Measurements from ENCODE around the gene RIT2.

The RIT2 gene

DNA sequence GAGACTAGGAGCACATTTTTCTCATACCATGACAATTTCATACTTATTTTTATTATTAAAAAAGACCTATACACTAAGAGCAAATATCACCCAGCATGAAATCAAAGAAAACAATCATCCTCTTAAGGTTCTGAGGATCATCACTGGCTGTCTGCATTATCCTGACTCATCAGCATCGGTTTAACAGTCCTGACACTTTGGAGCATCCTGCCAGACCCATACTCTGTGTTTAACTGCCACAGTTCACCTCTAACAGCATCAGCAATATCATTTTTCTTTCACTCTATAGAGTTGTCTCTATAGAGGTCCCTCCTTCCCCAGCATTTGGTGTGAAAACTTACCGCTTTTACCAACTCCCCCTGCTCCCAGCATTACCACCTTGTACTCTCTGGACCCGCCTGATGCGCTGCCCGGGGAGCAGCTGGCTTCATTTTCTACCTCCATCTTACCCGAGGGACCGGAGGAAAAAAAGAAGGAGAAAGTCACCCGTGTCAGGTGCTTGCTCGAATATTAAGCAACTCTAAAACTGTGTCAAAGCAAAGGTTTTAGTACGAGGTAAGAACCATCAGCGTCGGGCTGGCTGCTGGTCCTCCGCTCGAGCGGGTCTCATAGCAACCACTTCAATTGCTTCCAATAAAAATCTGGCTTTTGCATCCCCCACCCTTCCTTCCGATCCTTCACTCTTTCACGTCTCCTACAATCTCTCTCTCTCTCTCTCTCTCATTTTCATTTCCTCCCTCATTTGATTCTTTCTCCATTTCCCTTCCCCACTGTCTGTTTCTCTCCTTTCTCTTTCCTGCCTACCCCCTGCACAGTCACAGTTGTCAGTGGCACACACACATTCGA, at the start of gene RIT2:
RIT2 (minus strand) TSS at position 610 of the 846 bp plus-strand sequence.
- Mint-ChIP-seq H3K27ac (no peak within 1 kb of the TSS), H3K4me3 (no peak within 1 kb of the TSS), H3K27me3 (no peaks in the 10 kb centered on the region), H3K36me3 (ENCODE audit: low read depth) (no peaks in the 10 kb centered on the region), H3K9me3 (peaks cover 5% of the 10 kb centered on the region), H3K4me1 (ENCODE audit: low read depth) (no peaks in the 10 kb centered on the region)

DNA sequence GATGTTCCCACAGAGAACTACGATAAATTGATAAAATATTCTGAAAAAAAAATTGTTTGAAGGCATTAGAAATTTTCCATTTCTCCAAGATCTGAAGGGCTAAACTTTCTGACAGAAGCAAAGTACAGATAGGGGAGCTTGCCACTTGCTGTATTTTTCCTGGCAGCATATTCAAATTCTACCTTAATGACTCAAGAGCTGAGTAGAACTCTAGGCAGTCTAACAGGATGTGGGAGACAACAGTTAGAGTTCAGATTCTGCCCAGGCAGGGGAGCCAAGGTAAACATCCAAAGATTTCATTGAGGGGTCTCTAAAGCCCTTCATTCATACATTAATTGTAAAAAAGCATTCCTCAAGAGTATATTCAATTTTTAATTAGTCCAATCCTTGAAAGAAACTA, 46.0 kb upstream of the RIT2 start:
- Mint-ChIP-seq H3K9me3 (peaks cover 3% of the 10 kb centered on the region), H3K4me3 (no peak overlapping the region), H3K4me1 (ENCODE audit: low read depth) (no peaks in the 10 kb centered on the region), H3K27ac (no peak overlapping the region), H3K27me3 (no peaks in the 10 kb centered on the region), H3K36me3 (ENCODE audit: low read depth) (no peaks in the 10 kb centered on the region)

DNA sequence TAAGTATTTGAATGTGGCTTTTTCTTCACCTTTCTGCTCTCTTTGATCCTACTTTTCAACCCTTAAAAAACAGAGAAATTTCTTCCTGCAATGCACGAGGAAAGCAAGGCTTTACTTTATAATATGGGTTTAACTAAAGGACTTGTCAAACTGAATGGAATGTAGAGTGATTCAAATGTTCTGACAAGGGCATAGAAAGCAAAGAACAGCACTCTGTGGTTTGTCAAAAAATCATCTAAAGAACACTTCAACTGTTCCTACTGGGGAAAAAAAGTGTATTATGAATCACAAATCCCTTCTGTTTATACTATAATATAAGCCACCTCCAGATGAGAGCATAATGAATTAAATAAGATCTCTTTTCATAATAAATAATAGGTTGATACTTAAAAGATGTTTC, 45.0 kb upstream of the RIT2 start:
- Mint-ChIP-seq H3K4me1 (ENCODE audit: low read depth) (no peaks in the 10 kb centered on the region), H3K9me3 (peaks cover 3% of the 10 kb centered on the region), H3K36me3 (ENCODE audit: low read depth) (no peaks in the 10 kb centered on the region), H3K27ac (no peak overlapping the region), H3K27me3 (no peaks in the 10 kb centered on the region), H3K4me3 (no peak overlapping the region)

DNA sequence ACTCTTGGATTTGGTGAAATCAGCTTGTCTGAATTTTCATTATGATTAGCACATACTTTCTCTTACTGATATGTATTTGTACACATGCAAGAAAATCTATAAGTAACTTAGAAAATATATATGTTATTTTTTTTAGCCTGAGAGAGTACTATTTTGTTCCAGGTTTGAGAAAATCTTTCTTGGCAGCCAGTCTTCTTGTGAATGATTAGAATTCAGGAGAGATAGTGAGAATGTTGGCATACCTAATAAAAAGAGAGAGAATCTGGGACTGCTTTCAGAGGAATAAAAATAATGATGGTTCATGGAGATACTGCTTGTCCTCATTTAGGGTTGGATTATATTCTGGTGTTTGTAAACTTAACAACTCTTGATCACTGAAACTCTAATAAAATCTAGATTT, 44.4 kb upstream of the RIT2 start:
- Mint-ChIP-seq H3K9me3 (peaks cover 3% of the 10 kb centered on the region), H3K4me3 (no peak overlapping the region), H3K36me3 (ENCODE audit: low read depth) (no peaks in the 10 kb centered on the region), H3K27ac (no peak overlapping the region), H3K4me1 (ENCODE audit: low read depth) (no peaks in the 10 kb centered on the region), H3K27me3 (no peaks in the 10 kb centered on the region)

DNA sequence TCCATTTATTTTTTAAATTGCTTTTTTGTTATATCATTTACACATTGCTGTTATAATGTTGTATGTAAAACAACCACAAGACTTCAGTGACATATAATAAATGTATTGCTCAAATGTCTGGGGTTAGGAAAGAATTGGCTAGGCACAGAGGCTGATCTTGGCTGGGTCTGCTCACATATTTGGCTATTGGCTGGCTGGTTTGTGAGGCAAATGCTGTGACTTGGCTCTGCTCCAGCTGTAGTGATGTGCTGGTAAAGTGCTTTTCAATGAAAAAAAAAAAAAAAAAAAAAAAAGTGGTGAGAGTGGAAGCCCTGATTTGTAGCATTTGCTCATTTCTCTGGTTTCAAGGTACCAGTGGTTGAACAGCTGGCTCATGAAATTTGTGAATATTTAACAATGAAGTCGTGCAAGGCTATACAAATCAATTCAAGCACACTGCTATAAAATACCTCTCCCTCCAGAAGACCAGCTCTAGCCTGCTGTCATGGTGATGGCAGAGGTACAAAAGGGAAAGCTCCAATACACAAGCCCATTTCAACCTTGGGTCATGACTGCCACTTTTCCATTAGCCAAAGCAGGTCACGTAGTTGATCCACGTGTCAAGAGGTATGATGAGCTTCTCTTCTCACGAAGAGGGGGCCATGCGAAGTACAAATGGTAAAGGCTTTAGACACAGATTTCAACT, 43.7 kb upstream of the RIT2 start:
- no peaks in the 10 kb centered on the region for H3K36me3 Mint-ChIP-seq (ENCODE audit: low read depth)
- H3K27me3 Mint-ChIP-seq: no peaks in the 10 kb centered on the region
- no peak overlapping the region for H3K27ac Mint-ChIP-seq
- no peaks in the 10 kb centered on the region for H3K4me1 Mint-ChIP-seq (ENCODE audit: low read depth)
- H3K4me3 Mint-ChIP-seq: no peak overlapping the region
- peaks cover 3% of the 10 kb centered on the region for H3K9me3 Mint-ChIP-seq

DNA sequence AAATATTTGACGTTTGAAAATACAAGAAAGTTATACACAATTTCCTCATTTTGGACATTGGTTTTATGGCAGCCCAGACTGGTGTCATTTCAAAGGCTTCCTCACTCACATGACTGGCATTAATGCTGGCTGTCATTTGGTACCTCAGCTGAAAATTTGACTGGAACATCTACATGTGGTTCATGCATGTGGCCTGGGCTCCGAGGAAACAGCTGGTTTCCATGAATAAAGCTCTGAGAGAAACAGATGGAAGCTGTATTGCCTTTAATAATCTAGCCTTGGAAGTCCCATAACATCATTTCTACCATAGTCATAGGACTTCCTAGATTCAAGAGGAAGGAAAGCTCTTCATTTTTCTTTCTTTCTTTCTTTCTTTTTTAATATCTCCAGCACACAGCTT, 42.9 kb upstream of the RIT2 start:
- Mint-ChIP-seq H3K27me3 (no peaks in the 10 kb centered on the region), H3K9me3 (peaks cover 3% of the 10 kb centered on the region), H3K27ac (no peak overlapping the region), H3K4me3 (no peak overlapping the region), H3K4me1 (ENCODE audit: low read depth) (no peaks in the 10 kb centered on the region), H3K36me3 (ENCODE audit: low read depth) (no peaks in the 10 kb centered on the region)

DNA sequence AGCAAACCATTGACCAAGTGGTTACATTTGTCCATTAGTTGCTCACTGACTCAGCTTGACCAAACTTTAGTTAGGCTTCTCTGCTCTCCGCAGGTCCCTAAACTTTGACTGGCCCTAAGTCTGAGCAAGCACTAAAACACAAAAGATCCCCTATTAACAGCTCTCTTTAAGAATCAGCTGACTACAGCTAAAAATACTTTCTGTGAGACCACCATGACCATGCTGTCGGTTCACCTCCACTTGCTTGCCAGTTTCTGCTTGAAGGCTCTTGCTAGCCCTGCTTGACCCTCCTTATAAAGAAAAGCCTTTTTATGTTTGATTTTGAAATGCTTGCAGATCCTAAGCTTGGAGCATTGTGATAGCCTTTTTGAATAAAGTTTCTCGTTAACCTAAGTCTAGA, 40.4 kb upstream of the RIT2 start:
- Mint-ChIP-seq H3K9me3 (peaks cover 3% of the 10 kb centered on the region), H3K27me3 (no peaks in the 10 kb centered on the region), H3K4me3 (no peak overlapping the region), H3K4me1 (ENCODE audit: low read depth) (no peaks in the 10 kb centered on the region), H3K36me3 (ENCODE audit: low read depth) (no peaks in the 10 kb centered on the region), H3K27ac (no peak overlapping the region)

DNA sequence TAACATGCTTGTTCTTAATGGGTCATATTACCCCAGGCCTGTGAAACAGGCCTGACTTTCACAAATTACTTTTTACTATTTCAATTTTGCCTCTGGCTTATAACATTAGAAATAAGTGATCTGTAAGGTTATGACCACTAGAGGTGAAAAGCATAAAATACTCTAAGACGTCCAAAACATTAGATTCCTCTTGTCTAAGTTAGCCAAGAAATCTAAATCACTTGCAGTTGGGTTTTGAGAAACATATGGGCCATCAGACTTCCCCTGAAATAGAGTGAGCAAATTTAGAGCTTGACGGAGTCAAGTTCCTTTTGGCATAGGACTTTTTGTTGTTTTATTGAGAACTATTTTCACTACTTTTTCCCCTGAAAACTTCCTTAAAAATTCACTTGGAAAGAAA, 32.7 kb upstream of the RIT2 start:
- no peaks in the 10 kb centered on the region for H3K27me3 Mint-ChIP-seq
- no peaks in the 10 kb centered on the region for H3K4me1 Mint-ChIP-seq (ENCODE audit: low read depth)
- H3K36me3 Mint-ChIP-seq (ENCODE audit: low read depth): no peaks in the 10 kb centered on the region
- no peak overlapping the region for H3K4me3 Mint-ChIP-seq
- peaks cover 6% of the 10 kb centered on the region for H3K9me3 Mint-ChIP-seq
- H3K27ac Mint-ChIP-seq: no peak overlapping the region

DNA sequence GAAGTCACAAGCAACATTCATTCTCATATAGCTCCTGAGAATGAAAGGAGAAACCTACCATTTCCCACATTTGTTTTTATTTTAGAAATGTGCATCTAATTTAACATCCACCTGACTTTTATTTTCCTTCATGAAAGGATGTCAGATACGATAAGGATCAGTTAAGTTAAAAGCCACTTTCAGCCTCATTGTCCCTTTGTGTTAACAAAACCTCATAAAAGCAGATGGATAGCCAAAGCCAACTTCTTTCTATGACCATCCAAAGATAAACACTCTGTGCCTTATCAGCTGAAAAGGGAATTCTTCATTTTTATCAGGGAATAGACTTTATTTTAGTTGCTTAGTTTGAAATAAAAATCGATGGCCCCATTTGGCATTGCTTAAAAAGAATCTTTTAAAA, 25.7 kb upstream of the RIT2 start:
- Mint-ChIP-seq H3K4me1 (ENCODE audit: low read depth) (no peaks in the 10 kb centered on the region), H3K27me3 (no peaks in the 10 kb centered on the region), H3K36me3 (ENCODE audit: low read depth) (no peaks in the 10 kb centered on the region), H3K27ac (no peak overlapping the region), H3K9me3 (peaks cover 18% of the 10 kb centered on the region), H3K4me3 (no peak overlapping the region)

DNA sequence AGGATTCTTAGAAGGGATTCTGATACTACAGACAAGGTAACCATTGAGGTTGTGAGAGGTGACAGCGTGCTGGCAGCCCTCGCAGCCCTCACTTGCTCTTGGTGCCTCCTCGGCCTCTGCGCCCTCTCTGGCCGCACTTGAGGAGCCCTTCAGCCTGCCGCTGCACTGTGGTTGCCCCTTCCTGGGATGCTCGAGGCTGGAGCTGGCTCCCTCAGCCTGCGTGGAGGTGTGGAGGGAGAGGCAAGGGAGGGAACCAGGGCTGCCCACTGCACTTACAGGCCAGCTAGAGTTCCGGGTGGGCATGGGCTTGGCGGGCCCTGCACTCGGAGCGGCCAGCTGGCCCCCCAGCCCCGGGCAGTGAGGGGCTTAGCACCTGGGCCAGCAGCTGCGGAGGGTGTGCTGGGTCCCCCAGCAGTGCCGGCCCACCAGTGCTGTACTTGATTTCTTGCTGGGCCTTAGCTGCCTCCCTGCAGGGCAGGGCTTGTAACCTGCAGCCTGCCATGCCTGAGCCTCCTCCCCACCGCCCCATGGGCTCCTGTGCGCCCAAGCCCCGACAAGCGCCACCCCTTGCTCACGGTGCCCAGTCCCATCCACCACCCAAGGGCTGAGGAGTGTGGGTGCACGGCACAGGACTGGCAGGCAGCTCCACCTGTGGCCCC, 23.9 kb upstream of the RIT2 start:
- Mint-ChIP-seq H3K4me1 (ENCODE audit: low read depth) (no peaks in the 10 kb centered on the region), H3K27ac (no peak overlapping the region), H3K27me3 (no peaks in the 10 kb centered on the region), H3K9me3 (peaks cover 14% of the 10 kb centered on the region), H3K36me3 (ENCODE audit: low read depth) (no peaks in the 10 kb centered on the region), H3K4me3 (no peak overlapping the region)

DNA sequence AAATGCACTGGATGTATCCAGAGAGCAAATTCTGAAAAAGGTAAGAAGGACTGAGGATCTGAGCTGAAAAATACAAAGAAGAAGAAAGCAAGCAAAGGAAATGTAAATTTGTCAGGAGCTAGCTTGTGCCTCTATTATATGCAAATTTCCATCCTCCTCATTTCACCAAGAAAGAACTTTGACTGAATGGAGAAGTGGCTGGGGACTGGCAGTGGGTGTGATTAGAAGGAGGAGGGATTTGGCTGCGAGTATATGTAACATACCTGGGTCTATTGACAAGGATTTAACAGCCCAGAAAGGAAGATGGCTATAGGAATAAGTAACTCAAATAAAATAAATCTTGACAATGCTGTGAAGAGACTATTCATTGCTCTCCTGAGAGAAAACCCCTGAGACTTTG, 19.4 kb upstream of the RIT2 start:
- H3K36me3 Mint-ChIP-seq (ENCODE audit: low read depth): no peaks in the 10 kb centered on the region
- H3K4me1 Mint-ChIP-seq (ENCODE audit: low read depth): no peaks in the 10 kb centered on the region
- no peak overlapping the region for H3K4me3 Mint-ChIP-seq
- peaks cover 6% of the 10 kb centered on the region for H3K9me3 Mint-ChIP-seq
- no peak overlapping the region for H3K27ac Mint-ChIP-seq
- H3K27me3 Mint-ChIP-seq: no peaks in the 10 kb centered on the region

DNA sequence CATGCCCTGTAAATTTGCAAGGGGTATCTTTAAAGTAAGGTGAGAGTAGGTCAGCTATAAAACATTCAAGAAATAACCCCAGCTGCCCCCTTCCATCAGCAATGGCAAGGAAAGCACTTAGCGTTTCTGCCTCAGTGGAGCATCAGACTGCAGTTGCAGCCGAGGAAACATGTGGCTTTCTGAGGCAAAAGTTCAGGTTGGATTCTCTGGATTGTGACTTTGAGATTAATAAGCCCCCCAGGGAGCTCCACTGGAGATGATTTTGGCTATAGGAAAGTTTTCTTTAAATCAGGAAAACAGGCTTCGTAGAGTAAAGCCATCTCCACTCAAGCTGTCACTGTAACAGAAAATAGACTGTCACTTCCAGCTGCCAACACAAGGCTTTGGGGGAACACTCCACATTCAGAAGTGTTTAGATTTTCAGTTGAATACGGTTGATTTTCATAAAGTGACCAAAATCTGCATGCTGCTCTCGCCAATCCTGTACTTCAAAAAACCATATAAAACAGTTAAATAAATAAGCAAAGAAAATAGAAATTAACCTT, 15.3 kb upstream of the RIT2 start:
- no peaks in the 10 kb centered on the region for H3K27me3 Mint-ChIP-seq
- H3K4me1 Mint-ChIP-seq (ENCODE audit: low read depth): no peaks in the 10 kb centered on the region
- no peak overlapping the region for H3K4me3 Mint-ChIP-seq
- H3K9me3 Mint-ChIP-seq: no peaks in the 10 kb centered on the region
- H3K27ac Mint-ChIP-seq: no peak overlapping the region
- no peaks in the 10 kb centered on the region for H3K36me3 Mint-ChIP-seq (ENCODE audit: low read depth)

DNA sequence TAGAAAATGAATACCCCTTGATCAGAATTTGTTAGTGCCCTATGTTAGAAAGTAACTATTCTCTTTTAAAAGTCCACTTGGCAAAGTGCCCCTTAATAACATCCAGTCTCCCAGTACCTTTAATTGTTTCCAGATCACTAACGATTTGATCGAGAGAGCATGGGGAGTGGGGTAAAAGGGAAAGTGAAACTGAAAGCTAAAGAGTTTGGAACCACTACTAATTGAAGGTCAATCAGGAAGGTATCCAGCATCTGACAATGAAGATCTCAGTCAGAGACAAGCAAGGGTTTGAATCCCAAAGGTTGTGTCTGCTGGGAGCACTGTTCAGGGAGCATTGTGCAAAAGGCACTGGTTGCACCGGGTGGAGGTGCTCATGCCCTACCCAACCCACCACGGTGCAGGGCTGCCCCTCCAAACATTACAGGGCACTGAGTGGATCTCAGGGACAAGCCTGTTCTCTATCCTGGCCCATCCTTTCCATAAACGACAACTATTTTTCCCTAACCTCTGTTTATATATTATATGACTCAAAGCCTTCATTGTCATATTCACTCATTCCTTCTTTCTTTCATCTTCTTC, 14.6 kb upstream of the RIT2 start:
- no peaks in the 10 kb centered on the region for H3K27me3 Mint-ChIP-seq
- no peaks in the 10 kb centered on the region for H3K36me3 Mint-ChIP-seq (ENCODE audit: low read depth)
- no peaks in the 10 kb centered on the region for H3K4me1 Mint-ChIP-seq (ENCODE audit: low read depth)
- no peak overlapping the region for H3K4me3 Mint-ChIP-seq
- H3K27ac Mint-ChIP-seq: no peak overlapping the region
- H3K9me3 Mint-ChIP-seq: no peaks in the 10 kb centered on the region

DNA sequence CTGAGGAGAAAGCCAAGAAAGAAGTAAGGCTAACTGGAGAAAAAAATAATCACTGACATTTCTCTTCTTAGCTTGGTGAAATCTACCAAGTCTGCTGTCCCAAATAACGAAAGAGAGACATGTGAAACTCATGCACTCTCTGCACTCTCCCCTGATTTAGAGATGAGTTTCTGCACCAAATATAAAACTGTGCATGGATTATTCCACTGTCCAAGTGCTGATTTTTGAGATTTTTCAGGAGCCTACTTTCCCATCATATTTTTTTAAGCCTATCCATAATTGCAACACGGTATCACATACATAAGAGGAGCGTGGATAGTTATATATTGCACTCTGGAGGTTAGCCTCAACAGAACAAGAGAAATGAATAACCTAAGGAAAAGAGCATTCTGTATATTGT, 10.0 kb upstream of the RIT2 start:
- no peak overlapping the region for H3K4me3 Mint-ChIP-seq
- no peaks in the 10 kb centered on the region for H3K9me3 Mint-ChIP-seq
- H3K27ac Mint-ChIP-seq: no peak overlapping the region
- H3K4me1 Mint-ChIP-seq (ENCODE audit: low read depth): no peaks in the 10 kb centered on the region
- H3K36me3 Mint-ChIP-seq (ENCODE audit: low read depth): no peaks in the 10 kb centered on the region
- H3K27me3 Mint-ChIP-seq: no peaks in the 10 kb centered on the region

DNA sequence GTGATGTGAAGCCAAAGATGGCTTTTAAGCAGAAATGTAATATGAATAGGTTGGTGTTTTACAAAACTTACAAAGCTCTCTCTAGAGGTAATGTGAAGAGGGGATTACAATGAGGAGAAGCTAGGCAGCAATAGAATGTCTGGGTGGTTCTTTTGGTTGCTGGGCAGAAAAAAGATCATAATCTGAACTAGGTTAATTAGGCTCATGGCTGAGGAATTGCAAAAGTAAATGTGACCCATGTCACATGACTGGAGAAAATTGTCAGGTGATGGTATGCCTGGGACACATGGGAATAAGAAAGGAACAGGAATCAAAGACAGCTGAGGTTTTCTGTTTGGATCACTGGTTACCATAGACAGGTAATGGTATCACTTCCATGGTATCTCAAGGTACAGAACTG, 7.5 kb upstream of the RIT2 start:
- H3K27ac Mint-ChIP-seq: no peak overlapping the region
- no peaks in the 10 kb centered on the region for H3K27me3 Mint-ChIP-seq
- no peaks in the 10 kb centered on the region for H3K4me1 Mint-ChIP-seq (ENCODE audit: low read depth)
- peaks cover 5% of the 10 kb centered on the region for H3K9me3 Mint-ChIP-seq
- no peaks in the 10 kb centered on the region for H3K36me3 Mint-ChIP-seq (ENCODE audit: low read depth)
- no peak overlapping the region for H3K4me3 Mint-ChIP-seq

All from stimulated activated naive CD8-positive, alpha-beta T cell treated with anti-CD3 and anti-CD28 coated beads, Interleukin-15, Interleukin-2, amounts not matched to agents 100 ng/mL and 50 ng/mL, for 24 hours (primary cell).